Stimulated activated naive CD8-positive, alpha-beta T cell treated with anti-CD3 and anti-CD28 coated beads, Interleukin-15, amount 100 ng/mL, for 72 hours (primary cell): ENCODE data around the gene MYH9.

ENCODE experiments used
- ATAC-seq: fragments of 150-1000 bp; cut with Tn5 transposase; 2 replicates; pipeline ENCODE4 v1.10.0; 2021; ENCODE audit warnings: mild to moderate bottlenecking, moderate library complexity
- DNase-seq, 2 donors: peaks; one replicate each; pipeline ENCODE4 v3.0.0; 2021 to 2022
- H3K27ac Mint-ChIP-seq, 2 donors: one replicate each; pipeline ENCODE4 v1.8.0; 2022; ENCODE audit warnings: mild to moderate bottlenecking in 2 of 2, mixed read lengths in 2 of 2, moderate library complexity in 2 of 2
- H3K27me3 Mint-ChIP-seq: one replicate; pipeline ENCODE4 v1.8.0; 2022; ENCODE audit warnings: mixed read lengths
- H3K4me1 Mint-ChIP-seq: one replicate; pipeline ENCODE4 v1.8.0; 2022; ENCODE audit warnings: mild to moderate bottlenecking, mixed read lengths
- H3K4me3 Mint-ChIP-seq, 2 donors: one replicate each; pipeline ENCODE4 v1.8.0; 2022; ENCODE audit warnings: mild to moderate bottlenecking in 2 of 2, mixed read lengths in 2 of 2, moderate library complexity in 1 of 2
- H3K9me3 Mint-ChIP-seq, 2 donors: one replicate each; pipeline ENCODE4 v1.8.0; 2022; ENCODE audit warnings: mixed read lengths in 2 of 2

MYH9 gene

DNA sequence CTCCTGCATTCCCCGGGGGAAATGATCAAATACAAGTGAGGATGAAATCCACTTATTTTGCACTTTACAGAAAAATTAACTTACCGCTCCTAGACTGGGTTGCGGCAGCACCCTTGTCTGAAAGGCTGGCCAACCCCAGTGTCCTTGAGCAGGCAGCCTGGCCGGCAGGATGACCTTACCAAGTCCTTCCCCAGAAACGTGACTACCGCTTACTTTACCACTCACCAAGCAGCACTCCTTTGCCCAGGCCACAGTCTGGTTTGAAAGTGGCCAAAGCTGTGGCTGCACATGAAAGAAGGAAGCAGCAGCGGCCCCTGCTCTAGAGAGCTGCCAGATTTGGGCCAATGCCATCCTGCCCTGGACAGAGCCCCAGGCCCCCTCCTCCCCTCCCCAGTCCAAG is 20.3 kb downstream of the MYH9 start:
- peak overlapping the region; percentile 66 to 71 for H3K4me3 Mint-ChIP-seq
- H3K9me3 Mint-ChIP-seq = no peaks in the 10 kb centered on the region
- no peak for DNase-seq
- H3K27me3 Mint-ChIP-seq = no peaks in the 10 kb centered on the region
- H3K27ac Mint-ChIP-seq = no peak overlapping the region
- peaks cover 100% of the 10 kb centered on the region for H3K4me1 Mint-ChIP-seq
- no peak for ATAC-seq

DNA sequence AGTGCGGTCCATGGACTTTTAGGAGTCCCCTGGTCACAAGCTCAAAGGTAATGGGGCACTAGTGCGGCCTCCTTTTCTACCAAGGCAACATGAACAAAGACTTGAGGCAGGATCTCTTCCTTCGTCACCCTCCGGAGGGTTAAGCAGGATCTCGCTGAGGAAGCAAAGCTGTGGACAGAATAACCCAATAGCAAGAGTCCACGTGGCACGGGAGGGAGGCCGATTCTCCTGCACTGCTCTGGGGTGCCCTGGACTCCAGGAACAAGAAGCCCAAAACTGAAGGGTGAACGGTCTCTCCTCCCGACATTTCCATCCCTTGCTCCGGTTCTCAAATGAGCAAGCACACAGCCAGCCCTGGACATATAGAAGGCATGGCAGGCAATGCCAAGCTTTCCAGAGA is 20.7 kb downstream of the MYH9 start:
- Mint-ChIP-seq H3K9me3 (no peaks in the 10 kb centered on the region), H3K27me3 (no peaks in the 10 kb centered on the region), H3K27ac (peak overlapping the region; percentile 79 to 92), H3K4me3 (peak overlapping the region; percentile 66 to 71), H3K4me1 (peaks cover 100% of the 10 kb centered on the region)
- no peak for ATAC-seq
- DNase-seq = no peak

DNA sequence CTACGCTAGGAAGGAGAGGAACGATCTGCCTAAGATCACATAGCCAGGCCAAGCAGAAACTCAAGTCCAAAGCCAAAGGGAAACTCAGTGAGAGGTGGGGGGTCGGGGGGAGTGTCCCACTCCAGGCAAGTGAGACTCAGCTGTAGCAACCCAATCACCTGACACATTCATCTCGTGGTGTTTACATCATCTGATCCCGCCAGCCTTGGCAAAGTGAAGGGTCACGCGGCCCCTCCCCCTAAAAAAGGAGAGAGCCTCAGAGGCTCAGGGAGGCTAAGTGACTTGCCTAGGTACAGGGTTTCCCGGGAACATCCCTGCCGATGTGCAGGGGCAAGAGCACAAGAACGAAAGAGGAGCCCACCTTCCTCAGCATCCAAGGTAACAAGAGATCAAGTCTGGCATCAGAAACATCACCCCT is 21.5 kb downstream of the MYH9 start:
- ATAC-seq (no peak), DNase-seq (no peak)
- H3K9me3 Mint-ChIP-seq = no peaks in the 10 kb centered on the region
- H3K4me1 Mint-ChIP-seq = peaks cover 100% of the 10 kb centered on the region
- peak overlapping the region; percentile 90 to 92 for H3K27ac Mint-ChIP-seq
- peak overlapping the region; percentile 66 to 71 for H3K4me3 Mint-ChIP-seq
- no peaks in the 10 kb centered on the region for H3K27me3 Mint-ChIP-seq

DNA sequence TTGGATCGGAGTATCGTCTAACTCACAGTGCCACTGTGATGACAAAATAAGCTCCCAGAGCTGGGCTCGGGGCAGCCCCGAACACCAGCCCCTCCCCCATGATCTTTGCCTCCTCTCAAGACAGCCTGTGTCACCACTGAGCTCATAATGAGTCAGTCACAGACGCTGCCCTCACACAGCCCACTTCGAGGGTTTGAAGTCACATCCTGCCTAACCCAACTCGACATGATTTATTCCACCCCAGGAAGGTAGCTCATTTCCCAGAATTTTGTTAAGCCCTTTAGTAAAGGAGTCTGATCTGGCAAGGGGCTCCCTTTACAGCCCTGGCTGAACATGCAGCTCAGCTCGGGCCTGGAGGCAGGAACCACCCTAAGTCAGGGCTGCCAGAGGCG is 22.8 kb downstream of the MYH9 start:
- Mint-ChIP-seq H3K9me3 (no peaks in the 10 kb centered on the region), H3K27ac (peak overlapping the region; percentile 93 to 95), H3K27me3 (no peaks in the 10 kb centered on the region), H3K4me1 (peaks cover 100% of the 10 kb centered on the region), H3K4me3 (peak overlapping the region; percentile 73 to 84)
- ATAC-seq (peak; percentile 95), DNase-seq (peak; percentile 82 to 91)

DNA sequence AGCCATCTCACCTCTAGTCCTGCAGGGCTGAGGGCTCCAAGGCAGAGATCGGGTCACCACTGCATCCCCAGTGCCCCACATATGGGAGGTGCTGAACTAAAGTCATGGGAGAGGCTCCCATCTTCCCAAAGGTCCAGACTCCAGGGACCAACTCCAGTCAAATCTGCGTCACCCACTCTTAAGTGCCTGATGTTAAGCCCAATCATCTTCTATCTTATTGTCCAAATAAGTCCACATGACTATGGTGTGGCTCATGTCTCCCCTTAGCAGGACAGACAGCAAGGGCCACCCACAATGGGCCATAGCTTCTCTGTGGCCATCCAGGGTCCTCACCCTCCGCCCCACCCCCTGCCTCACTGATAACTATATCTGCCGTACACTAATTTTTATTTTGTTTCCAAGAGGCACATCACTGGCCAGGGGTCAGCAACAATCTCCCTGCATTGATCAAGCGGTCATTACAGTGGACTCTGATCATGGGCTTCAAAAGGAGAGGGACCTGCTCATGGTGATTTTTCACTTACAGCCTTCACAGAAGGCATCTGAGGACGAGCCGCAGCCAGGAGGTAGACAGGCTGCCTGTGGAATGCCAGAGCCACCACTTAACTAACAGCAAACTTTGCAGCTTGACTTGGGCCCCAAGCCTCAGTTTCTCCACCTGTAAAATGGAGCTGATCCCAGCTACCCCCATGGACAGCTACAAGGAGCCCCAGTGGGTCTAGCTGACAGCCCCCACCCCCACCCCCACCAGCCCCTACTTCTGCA is 23.3 kb downstream of the MYH9 start:
- peaks cover 100% of the 10 kb centered on the region for H3K4me1 Mint-ChIP-seq
- DNase-seq (no peak), ATAC-seq (no peak)
- H3K27me3 Mint-ChIP-seq = no peaks in the 10 kb centered on the region
- H3K4me3 Mint-ChIP-seq = peak overlapping the region; percentile 73 to 84
- peak overlapping the region; percentile 93 to 95 for H3K27ac Mint-ChIP-seq
- H3K9me3 Mint-ChIP-seq = no peaks in the 10 kb centered on the region

DNA sequence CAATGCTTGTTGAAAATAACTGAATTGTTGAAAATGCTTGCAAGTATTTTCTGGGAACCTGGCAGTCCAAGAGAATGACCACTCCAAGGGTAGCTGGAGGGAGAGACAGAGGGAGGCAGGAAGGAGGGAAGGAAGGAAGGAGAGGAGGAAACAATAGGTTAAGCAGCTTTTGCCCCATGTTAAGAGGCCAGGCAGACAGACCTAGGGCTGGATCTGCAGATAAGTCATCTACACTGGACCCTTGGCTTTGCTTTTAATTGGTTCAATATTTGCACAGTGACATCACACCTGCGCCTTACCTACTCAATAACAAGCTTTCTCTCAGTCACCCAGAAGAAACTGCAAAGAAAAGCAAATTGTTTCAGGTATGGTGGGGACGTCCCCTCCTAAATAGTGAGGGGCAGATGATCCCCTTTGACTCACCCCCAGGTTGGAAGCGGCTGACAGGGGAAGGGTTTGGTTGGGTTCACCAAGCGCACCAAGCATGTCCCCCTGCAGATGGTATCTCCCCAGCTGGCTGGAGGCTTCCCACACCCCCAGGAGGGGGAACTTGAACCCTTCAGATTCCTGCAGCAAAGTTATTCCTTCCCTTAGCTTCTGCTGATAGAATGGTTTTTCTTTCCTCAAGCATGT is 24.3 kb downstream of the MYH9 start:
- DNase-seq = no peak
- peak overlapping the region; percentile 88 to 95 for H3K27ac Mint-ChIP-seq
- ATAC-seq = no peak
- peaks cover 100% of the 10 kb centered on the region for H3K4me1 Mint-ChIP-seq
- H3K27me3 Mint-ChIP-seq = no peaks in the 10 kb centered on the region
- peak overlapping the region; percentile 73 to 84 for H3K4me3 Mint-ChIP-seq
- no peaks in the 10 kb centered on the region for H3K9me3 Mint-ChIP-seq

DNA sequence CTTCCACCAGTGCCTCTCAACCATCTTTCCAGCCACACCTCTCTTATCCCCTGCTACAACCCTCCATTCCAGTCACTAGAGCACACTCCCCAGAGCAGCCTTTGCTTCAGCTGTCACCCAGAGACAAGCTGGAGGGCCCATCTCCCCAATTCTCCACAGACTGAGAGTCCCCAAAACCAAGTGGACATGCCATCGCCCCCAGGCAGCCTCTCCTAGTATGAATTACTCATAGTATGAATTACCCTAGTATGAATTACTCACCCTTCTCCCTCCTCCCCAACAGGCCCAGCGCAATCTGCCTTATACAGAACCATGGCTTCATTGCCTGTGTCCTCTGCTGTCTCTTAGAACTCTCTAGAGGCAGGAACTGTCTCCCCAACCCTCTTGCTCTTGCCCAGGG is 24.8 kb downstream of the MYH9 start:
- H3K9me3 Mint-ChIP-seq = no peaks in the 10 kb centered on the region
- peaks cover 100% of the 10 kb centered on the region for H3K4me1 Mint-ChIP-seq
- H3K27me3 Mint-ChIP-seq = no peaks in the 10 kb centered on the region
- H3K4me3 Mint-ChIP-seq = peak overlapping the region; percentile 73 to 84
- ATAC-seq = peak; percentile 63
- H3K27ac Mint-ChIP-seq = peak overlapping the region; percentile 77 to 88
- DNase-seq = peak in 1 of 2 donors; percentile 57

DNA sequence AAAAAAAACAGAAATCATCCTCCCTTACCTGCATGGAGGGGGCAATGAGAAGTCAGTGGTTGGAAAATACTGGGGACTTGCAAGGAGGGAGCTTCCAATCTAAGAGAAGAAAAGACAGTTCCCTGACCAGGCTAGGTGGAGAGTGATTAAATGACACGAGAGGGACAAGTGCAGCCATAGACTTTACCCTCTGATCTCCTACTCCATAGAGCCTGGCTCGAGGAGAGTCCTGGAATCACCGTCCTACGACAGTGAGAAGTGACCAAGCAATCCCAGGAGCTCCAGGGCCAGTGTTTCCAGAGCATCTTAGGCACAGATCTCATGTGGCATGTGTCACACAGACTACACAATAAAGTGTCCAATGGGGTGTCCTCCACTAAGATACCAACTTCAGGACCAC is 25.7 kb downstream of the MYH9 start:
- DNase-seq (no peak), ATAC-seq (no peak)
- peaks cover 100% of the 10 kb centered on the region for H3K4me1 Mint-ChIP-seq
- peak overlapping the region; percentile 67 to 73 for H3K4me3 Mint-ChIP-seq
- no peaks in the 10 kb centered on the region for H3K9me3 Mint-ChIP-seq
- no peaks in the 10 kb centered on the region for H3K27me3 Mint-ChIP-seq
- peak overlapping the region in 1 of 2 donors; percentile 68 for H3K27ac Mint-ChIP-seq

DNA sequence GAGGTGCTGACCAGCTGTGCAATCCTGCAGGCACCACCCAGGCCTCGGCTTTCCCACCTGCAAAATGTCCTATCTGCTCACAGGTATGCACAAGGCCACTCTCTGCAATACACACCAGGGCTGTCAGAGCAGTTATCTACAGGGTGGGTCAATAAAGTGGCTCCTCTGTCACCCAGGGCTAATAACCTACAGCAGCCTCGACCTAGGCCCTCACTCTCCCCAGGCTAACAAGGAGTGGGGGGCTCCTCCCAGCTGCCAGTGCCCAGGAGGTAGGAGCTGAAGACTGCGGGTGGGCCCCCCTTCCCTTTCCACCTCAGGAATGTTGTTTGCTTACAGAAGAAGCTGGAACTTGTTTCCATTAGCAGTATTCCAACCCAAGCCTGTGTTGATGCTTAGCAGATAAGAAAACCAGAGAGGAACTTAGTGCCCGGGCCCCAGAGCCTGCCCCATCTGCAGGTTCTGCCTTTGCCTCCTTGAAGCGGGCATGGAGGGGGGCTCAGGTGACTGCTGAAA is 26.8 kb downstream of the MYH9 start:
- H3K9me3 Mint-ChIP-seq = no peaks in the 10 kb centered on the region
- H3K27ac Mint-ChIP-seq = peak overlapping the region in 1 of 2 donors; percentile 87
- ATAC-seq (no peak), DNase-seq (no peak)
- H3K4me3 Mint-ChIP-seq = peak overlapping the region; percentile 67 to 73
- H3K27me3 Mint-ChIP-seq = no peaks in the 10 kb centered on the region
- peaks cover 100% of the 10 kb centered on the region for H3K4me1 Mint-ChIP-seq

DNA sequence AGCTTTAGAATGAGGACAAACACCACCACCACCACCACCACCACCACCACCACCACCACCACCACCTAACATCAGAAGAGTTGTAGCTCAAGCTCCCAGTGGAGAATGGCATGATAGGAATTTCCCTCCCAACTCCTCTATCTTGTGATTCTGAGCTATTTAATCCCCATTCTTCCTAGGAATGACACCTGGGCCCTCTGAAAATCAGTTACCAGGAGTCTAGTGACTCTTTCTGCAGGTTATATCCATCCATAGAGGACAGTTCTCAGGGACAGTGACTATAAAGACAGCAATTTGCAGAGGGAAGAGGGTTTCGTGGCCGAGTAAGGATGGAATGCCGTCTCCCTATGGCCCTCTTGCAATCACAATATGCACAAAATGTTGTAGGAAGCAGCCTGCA is 27.8 kb downstream of the MYH9 start:
- DNase-seq (no peak), ATAC-seq (no peak)
- Mint-ChIP-seq H3K27me3 (no peaks in the 10 kb centered on the region), H3K4me3 (peak overlapping the region; percentile 73 to 81), H3K27ac (no peak overlapping the region), H3K9me3 (no peaks in the 10 kb centered on the region), H3K4me1 (peaks cover 100% of the 10 kb centered on the region)

DNA sequence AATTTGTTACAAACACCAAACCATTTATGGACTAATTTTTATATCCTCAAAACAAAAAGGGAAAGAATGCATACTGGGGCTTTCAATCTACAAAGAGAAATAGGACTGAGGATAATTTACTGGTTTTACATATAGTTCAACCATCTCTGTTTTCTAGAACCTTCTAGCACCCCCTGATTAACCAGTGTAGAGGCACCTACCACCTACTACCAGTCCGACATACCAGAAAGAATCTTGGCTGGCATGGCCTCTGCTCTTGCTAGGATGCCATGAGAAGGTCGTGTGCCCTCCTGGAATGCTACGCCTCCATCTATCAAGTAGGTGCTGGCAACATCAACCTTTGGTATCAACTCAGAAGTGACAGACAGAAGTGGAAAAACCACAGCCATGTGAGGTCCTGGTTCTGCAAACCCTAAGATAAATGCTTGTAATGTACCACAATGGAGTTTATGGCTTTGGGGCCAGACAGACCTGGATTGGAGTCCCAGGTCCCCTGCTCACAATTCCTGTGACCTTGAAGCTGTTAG is 28.2 kb downstream of the MYH9 start:
- Mint-ChIP-seq H3K27ac (peak overlapping the region in 1 of 2 donors; percentile 92), H3K9me3 (no peaks in the 10 kb centered on the region), H3K4me3 (peak overlapping the region; percentile 73 to 81), H3K27me3 (no peaks in the 10 kb centered on the region), H3K4me1 (peaks cover 100% of the 10 kb centered on the region)
- ATAC-seq = no peak
- no peak for DNase-seq

DNA sequence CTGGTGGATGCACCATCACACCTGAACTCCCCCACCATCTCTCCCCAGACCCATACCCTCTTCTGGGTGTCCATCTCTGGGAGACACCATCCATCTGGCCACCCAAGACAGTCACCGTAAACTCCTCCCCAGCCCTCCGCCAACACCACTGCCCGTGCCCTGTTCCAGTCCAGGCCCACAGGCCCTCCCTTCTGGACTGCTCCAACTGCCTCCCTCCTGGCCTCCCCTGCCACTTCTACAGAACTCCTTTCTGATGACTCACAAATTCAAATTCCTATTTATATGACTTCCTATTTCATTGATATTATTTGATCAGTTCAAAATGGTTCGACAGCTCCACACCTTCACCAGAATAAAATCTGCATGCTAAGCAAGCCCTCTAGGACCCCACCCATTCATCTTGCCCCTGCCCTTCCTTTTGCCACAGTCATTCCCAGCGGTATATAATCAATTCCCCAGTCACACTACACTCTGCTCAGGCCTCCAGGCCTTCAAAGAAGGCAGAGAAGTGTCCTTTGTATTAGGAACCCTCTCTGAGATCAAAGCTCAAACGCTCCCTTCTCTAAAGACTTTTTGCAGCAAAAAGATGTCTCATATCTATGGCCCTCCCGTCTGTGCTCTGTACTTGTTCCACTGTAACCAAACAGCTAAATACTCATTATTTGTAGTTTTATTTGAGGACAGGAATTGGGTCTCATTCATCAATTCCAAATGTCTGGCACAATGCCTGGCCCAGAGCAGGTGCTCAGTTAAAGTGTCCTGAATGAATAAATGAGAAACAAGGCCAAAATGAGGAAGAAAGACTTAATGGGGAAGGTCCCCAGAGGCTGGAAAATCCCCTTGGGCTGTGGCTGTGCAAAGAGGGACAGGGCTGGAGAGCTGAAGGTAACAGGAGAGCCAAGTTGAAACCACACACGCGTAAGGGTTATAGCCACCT is 29.0 kb downstream of the MYH9 start:
- DNase-seq = peak in 1 of 2 donors; percentile 44
- peak overlapping the region; percentile 73 to 81 for H3K4me3 Mint-ChIP-seq
- no peak for ATAC-seq
- H3K27ac Mint-ChIP-seq = peak overlapping the region; percentile 50 to 92
- peaks cover 100% of the 10 kb centered on the region for H3K4me1 Mint-ChIP-seq
- no peaks in the 10 kb centered on the region for H3K9me3 Mint-ChIP-seq
- H3K27me3 Mint-ChIP-seq = no peaks in the 10 kb centered on the region

DNA sequence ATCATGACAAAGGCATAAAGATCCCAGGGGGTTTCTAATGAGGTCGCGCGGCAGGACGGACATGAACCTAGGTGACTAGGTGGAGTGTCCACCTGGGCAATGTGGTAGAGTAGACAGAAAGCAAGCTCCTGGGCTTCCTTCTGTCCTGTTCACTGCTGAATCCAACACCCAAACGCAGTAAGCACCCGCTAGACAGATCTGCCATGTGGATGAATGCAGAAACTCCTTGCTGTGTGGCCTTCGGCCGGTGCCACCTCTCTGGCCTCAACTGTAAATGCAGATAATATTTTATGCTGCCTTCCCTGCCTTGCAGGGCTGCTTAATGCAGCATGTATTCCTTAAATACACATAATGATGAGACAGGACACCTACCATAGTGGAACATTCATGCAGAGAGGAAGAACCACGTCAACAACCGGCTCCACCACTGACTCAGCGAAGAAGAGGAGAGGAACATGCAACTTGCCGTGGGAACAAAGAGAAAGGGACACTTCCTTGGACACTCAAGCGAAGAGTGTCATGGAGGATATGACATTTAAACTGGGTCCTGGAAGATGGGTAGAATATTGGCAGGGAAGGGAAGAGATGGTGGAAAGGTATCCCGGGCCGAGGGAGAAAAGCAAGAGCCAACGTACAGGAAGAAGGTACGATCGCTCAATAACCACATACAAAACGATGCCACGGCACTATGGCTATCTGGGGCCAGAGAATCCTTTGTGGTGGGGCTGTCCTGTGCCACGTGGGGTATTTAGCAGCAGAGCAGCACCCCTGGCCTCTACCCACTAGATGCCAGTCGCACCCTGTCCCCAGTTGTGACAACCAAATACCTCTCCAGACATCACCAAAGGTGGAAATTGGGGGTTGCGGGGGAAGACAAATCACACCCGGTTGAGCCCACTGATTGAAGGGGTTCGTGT is 30.8 kb downstream of the MYH9 start:
- H3K4me3 Mint-ChIP-seq = peak overlapping the region; percentile 67 to 77
- H3K4me1 Mint-ChIP-seq = peaks cover 100% of the 10 kb centered on the region
- ATAC-seq (peak; percentile 61), DNase-seq (peak; percentile 48 to 62)
- no peaks in the 10 kb centered on the region for H3K9me3 Mint-ChIP-seq
- H3K27ac Mint-ChIP-seq = peak overlapping the region; percentile 93 to 99
- no peaks in the 10 kb centered on the region for H3K27me3 Mint-ChIP-seq

DNA sequence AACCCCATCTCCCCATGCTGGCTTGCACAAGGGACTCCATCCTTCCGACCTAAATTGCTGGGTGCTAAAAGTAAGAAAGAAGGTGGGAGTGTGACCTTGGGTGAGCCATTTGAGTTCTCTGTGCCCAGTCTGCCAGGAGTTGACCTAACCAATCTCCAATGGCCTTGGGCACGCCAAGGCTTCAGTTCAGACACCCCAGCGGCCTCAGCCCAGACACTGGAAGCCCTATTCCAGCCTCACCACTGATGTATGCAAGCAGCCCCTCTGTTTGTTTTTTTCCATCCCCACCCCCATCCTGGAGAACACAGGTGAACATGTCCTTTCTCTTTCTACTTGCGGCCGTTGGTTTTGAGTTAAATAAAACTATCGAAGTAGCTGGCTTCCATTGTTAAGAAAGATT is 31.9 kb downstream of the MYH9 start:
- Mint-ChIP-seq H3K4me3 (peak overlapping the region; percentile 67 to 77), H3K27ac (peak overlapping the region; percentile 93 to 99), H3K9me3 (no peaks in the 10 kb centered on the region), H3K27me3 (no peaks in the 10 kb centered on the region), H3K4me1 (peaks cover 100% of the 10 kb centered on the region)
- no peak for ATAC-seq
- DNase-seq = no peak
